HL-60 (cell line): ENCODE results near the gene IYD.

ENCODE experiments used
- TF ChIP-seq, protein P1 (sequence below): IDR thresholded peaks from 2 replicates; pipeline ENCODE4 v1.6.1; 2012; ENCODE audit warnings: low read depth; ENCODE audit not compliant: insufficient replicate concordance
- TF ChIP-seq, protein P2 (sequence below): IDR thresholded peaks from one replicate; pipeline ENCODE4 v1.5.1; 2011; ENCODE audit warnings: low read length, control low read depth, inconsistent platforms; ENCODE audit not compliant: insufficient read depth

DNA sequence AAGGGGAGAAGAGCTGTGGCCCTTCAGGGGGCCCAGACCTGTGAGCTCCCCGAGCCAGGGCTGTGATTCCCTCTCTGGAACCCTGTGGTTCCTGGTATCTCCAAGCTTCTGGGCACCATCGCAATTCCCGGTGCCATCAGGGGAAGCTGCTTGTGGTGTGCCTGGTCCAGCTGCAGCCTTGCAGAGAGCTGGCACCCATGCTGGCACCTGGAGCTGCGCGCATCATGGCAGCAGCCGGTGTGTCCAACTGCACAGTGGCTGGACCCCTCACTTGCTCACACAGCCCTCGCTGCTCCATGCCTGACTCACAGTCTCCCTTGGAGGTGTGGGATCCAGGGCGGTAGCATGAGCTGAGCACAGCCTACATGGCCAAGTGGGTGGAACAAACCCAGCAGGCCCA, 56.7 kb downstream of the IYD start:
- TF ChIP-seq, protein P1, sequence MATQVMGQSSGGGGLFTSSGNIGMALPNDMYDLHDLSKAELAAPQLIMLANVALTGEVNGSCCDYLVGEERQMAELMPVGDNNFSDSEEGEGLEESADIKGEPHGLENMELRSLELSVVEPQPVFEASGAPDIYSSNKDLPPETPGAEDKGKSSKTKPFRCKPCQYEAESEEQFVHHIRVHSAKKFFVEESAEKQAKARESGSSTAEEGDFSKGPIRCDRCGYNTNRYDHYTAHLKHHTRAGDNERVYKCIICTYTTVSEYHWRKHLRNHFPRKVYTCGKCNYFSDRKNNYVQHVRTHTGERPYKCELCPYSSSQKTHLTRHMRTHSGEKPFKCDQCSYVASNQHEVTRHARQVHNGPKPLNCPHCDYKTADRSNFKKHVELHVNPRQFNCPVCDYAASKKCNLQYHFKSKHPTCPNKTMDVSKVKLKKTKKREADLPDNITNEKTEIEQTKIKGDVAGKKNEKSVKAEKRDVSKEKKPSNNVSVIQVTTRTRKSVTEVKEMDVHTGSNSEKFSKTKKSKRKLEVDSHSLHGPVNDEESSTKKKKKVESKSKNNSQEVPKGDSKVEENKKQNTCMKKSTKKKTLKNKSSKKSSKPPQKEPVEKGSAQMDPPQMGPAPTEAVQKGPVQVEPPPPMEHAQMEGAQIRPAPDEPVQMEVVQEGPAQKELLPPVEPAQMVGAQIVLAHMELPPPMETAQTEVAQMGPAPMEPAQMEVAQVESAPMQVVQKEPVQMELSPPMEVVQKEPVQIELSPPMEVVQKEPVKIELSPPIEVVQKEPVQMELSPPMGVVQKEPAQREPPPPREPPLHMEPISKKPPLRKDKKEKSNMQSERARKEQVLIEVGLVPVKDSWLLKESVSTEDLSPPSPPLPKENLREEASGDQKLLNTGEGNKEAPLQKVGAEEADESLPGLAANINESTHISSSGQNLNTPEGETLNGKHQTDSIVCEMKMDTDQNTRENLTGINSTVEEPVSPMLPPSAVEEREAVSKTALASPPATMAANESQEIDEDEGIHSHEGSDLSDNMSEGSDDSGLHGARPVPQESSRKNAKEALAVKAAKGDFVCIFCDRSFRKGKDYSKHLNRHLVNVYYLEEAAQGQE, result no peak
- TF ChIP-seq, protein P2, sequence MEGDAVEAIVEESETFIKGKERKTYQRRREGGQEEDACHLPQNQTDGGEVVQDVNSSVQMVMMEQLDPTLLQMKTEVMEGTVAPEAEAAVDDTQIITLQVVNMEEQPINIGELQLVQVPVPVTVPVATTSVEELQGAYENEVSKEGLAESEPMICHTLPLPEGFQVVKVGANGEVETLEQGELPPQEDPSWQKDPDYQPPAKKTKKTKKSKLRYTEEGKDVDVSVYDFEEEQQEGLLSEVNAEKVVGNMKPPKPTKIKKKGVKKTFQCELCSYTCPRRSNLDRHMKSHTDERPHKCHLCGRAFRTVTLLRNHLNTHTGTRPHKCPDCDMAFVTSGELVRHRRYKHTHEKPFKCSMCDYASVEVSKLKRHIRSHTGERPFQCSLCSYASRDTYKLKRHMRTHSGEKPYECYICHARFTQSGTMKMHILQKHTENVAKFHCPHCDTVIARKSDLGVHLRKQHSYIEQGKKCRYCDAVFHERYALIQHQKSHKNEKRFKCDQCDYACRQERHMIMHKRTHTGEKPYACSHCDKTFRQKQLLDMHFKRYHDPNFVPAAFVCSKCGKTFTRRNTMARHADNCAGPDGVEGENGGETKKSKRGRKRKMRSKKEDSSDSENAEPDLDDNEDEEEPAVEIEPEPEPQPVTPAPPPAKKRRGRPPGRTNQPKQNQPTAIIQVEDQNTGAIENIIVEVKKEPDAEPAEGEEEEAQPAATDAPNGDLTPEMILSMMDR, result no peak
